ENCODE data around the gene DLX2. TPM values are rescaled to one million over a fixed set of nuclear protein-coding genes. Genes with fewer than 3 reads are reported as not detected.

The DLX2 gene
- total and polyA plus RNA-seq, 7 donors = under 0.01 to 0.14 (median 0.04) TPM; not detected in 4

DNA sequence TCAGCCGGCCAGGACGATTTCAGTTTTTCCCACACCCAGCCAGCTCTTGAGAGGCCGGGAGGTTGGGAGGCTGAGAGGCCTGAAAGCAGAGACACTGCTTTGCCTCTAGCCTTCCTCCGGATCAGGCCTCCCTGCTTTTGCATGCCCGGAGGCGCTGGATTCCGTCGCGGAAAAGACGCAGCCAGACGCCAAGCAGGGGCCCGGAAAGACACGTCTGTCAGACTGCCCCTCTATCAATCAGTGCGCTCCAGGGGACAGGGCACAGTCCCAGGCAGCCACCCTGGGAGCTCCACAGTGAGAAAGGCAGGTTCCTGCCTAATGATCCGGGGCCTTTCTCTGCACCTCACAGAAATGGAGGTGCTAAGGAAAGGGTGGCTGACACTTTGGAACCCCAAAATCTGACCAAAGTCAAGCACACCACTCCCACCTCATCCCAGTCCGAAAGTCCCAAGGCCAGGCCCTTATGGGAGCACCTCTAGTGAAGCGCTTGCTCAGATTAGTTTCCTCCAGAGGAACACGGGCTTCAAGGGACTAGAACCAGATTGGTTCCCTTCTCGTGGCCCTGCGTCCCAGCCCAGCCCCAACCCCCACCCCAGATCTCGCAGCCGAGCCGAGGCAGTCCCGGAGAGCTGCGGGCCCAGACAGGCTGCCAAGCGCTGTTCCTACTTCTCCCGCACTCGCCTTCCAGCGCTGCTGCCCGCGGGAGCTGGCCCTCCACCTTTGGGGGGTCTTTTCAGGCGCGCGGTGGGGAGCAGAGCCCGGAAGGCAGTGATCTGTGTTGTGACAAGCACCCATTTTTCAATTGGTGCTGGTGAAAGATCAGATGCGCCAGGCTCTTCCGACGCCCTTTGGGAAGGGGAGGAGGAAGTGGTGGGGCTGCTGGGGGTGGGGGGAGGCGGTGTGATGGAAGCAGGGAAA is 12.4 kb downstream of the DLX2 start:
- Histone ChIP-seq H3K9me3 (no peaks in the 10 kb centered on the region), H3K4me3 (no peak overlapping the region), H3K36me3 (no peaks in the 10 kb centered on the region), H3K27me3 (peaks cover 95 to 100% (median 100%) of the 10 kb centered on the region in 3 donors), H3K27ac (peak overlapping the region in 2 of 4 donors; percentile 1 to 15), H3K4me1 (peaks cover 0 to 57% (median 34%) of the 10 kb centered on the region in 4 donors)
- intact Hi-C loops (cut with DNase I) = no loop called here
- TF ChIP-seq POLR2AphosphoS5 (IDR thresholded peaks at IDR 0.05) = no peak
- TF ChIP-seq, protein P1, sequence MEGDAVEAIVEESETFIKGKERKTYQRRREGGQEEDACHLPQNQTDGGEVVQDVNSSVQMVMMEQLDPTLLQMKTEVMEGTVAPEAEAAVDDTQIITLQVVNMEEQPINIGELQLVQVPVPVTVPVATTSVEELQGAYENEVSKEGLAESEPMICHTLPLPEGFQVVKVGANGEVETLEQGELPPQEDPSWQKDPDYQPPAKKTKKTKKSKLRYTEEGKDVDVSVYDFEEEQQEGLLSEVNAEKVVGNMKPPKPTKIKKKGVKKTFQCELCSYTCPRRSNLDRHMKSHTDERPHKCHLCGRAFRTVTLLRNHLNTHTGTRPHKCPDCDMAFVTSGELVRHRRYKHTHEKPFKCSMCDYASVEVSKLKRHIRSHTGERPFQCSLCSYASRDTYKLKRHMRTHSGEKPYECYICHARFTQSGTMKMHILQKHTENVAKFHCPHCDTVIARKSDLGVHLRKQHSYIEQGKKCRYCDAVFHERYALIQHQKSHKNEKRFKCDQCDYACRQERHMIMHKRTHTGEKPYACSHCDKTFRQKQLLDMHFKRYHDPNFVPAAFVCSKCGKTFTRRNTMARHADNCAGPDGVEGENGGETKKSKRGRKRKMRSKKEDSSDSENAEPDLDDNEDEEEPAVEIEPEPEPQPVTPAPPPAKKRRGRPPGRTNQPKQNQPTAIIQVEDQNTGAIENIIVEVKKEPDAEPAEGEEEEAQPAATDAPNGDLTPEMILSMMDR (IDR thresholded peaks at IDR 0.05) = no peak
- no peak for TF ChIP-seq EP300 (IDR thresholded peaks at IDR 0.05)
- no peak for TF ChIP-seq POLR2A (IDR thresholded peaks at IDR 0.05)
- 7% methylated on average over 39 of the region's 39 CpGs for WGBS, 2 donors
- DNase-seq = no peak

DNA sequence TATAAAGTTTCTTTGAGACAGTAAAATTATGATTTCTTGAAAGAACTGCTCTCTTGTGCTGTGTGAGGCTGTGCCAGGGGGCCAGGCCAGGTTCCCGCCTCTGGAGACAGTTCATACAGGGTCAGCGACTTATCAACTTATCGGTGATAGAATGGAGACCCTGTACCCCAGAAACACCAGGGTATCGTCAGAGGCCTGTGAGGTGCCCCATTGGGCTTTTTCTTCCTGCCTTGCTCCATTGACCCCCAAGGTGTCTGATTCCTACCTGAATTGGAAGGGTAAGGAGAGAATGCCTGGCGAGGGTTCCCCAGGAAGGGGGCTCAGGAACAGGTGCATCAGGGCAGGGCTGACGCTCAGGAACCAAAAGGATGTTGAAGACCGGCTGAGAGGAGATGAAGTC is 13.1 kb downstream of the DLX2 start:
- Histone ChIP-seq H3K36me3 (no peaks in the 10 kb centered on the region), H3K27ac (peak overlapping the region in 1 of 4 donors; percentile 1), H3K4me1 (peaks cover 0 to 57% (median 34%) of the 10 kb centered on the region in 4 donors), H3K4me3 (no peak overlapping the region), H3K27me3 (peaks cover 93 to 100% (median 100%) of the 10 kb centered on the region in 3 donors), H3K9me3 (no peaks in the 10 kb centered on the region)
- TF ChIP-seq POLR2AphosphoS5 (IDR thresholded peaks at IDR 0.05) (no peak), EP300 (IDR thresholded peaks at IDR 0.05) (no peak), POLR2A (IDR thresholded peaks at IDR 0.05) (no peak)
- TF ChIP-seq, protein P1 (IDR thresholded peaks at IDR 0.05) = no peak
- 28 to 29% methylated on average over 7 of the region's 7 CpGs for WGBS, 2 donors
- DNase-seq = no peak
- intact Hi-C loops (cut with DNase I) = loop anchor here (10.0 kb wide), 1 partner anchor 195 kb away; the partner anchor contains the start of gene SLC25A12

DNA sequence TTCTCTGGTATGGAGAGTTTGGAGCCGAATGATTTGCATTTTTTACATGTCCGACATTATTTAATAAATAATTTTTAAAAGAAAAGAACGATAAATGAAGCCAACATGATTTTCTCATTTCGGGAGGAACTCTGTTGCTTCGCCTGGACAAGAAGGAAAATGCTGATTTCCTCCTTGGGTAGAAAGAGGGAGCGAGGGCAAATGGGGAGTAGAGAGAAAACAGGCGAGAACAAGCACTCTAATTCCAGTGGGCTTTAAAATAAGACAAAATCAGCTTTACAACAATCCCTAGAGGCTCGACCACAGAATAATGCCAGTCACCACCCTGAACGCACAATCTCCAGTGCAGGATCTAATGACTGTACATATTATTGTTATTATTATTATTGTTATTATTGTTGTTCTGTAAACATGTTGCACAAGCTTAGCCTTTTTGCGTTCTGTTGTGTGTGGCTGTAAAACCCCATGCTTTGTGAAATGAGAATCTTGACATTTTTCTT is 13.6 kb downstream of the DLX2 start:
- Histone ChIP-seq H3K9me3 (no peaks in the 10 kb centered on the region), H3K27ac (no peak overlapping the region), H3K36me3 (no peaks in the 10 kb centered on the region), H3K4me3 (peak overlapping the region in 1 of 4 donors; percentile 5), H3K4me1 (peaks cover 0 to 57% (median 34%) of the 10 kb centered on the region in 4 donors), H3K27me3 (peaks cover 93 to 100% (median 100%) of the 10 kb centered on the region in 3 donors)
- intact Hi-C loops (cut with DNase I) = loop anchor here (10.0 kb wide), 1 partner anchor 194 kb away; the partner anchor contains the start of gene SLC25A12
- DNase-seq = no peak
- WGBS, 2 donors = 11 to 12% methylated on average over 10 of the region's 10 CpGs
- TF ChIP-seq POLR2AphosphoS5 (IDR thresholded peaks at IDR 0.05) (peak in 1 of 4 donors; percentile 41), EP300 (IDR thresholded peaks at IDR 0.05) (no peak), POLR2A (IDR thresholded peaks at IDR 0.05) (no peak)
- TF ChIP-seq, protein P1 (IDR thresholded peaks at IDR 0.05) = no peak

DNA sequence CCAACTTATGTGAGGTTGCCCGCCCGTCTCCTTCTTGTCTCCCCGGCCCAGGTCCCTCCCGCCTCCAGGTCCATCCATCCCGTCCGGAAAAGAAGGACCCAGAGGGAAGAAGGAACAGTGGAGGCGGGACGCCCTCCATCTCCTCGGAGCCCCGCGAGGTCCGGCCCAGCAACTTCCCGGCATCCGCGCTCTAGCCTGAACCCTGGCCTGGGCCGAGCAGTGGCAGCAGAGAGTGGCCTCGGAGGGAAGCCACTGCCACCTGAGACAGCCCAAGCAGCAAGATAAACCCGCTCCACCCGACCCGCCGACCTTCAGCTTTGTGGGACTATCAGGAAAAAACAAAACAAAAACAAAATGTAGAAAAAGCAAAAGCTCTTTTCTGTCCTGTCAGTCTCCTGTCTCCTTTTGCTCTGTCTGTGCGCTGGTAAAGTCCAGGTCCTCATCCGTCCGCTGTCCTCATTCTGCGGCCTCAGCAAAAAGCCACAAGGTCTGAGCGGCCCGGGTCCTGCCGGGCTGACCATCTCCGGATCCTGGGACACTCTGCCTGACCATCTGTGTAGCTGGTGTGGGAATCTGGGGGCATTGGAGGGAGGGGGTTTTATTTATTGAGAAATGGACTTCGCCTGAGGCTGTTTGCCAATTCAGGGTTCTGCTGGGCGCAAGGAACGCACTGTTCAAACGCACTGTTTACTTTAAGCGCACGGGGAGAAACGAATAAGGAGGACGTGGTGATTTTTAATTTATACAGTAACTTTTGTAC is 14.3 kb downstream of the DLX2 start:
- peak; percentile 57 for DNase-seq
- Histone ChIP-seq H3K4me3 (peak overlapping the region in 2 of 4 donors; percentile 5 to 48), H3K9me3 (no peaks in the 10 kb centered on the region), H3K27me3 (peaks cover 95 to 100% (median 100%) of the 10 kb centered on the region in 3 donors), H3K36me3 (no peaks in the 10 kb centered on the region), H3K27ac (no peak overlapping the region), H3K4me1 (peaks cover 0 to 57% (median 33%) of the 10 kb centered on the region in 4 donors)
- intact Hi-C loops (cut with DNase I) = loop anchor here (10.0 kb wide), 1 partner anchor 194 kb away; the partner anchor contains the start of gene SLC25A12
- TF ChIP-seq EP300 (IDR thresholded peaks at IDR 0.05) (no peak), POLR2A (IDR thresholded peaks at IDR 0.05) (no peak), POLR2AphosphoS5 (IDR thresholded peaks at IDR 0.05) (no peak)
- TF ChIP-seq, protein P1 (IDR thresholded peaks at IDR 0.05) = no peak
- WGBS, 2 donors = 7 to 9% methylated on average over 37 of the region's 37 CpGs

Data from sigmoid colon (tissue), 7 donors.